GM19239 (cell line): ENCODE measurements around the gene TOE1.
"Not testable (repeated sequence)": the region's sequence is repeated elsewhere in the genome, so short reads cannot be mapped to it uniquely, and the experiment has no call there.

Experiments
- DNase-seq: peaks from one replicate; pipeline ENCODE4 v3.0.0; 2011; ENCODE audit warnings: low spot score; ENCODE audit not compliant: insufficient read length
- FAIRE-seq: peaks from 2 replicates; lab custom pipeline; 2011; peaks lifted over from hg19 to GRCh38; lab: Jason Lieb, UNC

TOE1 gene

DNA sequence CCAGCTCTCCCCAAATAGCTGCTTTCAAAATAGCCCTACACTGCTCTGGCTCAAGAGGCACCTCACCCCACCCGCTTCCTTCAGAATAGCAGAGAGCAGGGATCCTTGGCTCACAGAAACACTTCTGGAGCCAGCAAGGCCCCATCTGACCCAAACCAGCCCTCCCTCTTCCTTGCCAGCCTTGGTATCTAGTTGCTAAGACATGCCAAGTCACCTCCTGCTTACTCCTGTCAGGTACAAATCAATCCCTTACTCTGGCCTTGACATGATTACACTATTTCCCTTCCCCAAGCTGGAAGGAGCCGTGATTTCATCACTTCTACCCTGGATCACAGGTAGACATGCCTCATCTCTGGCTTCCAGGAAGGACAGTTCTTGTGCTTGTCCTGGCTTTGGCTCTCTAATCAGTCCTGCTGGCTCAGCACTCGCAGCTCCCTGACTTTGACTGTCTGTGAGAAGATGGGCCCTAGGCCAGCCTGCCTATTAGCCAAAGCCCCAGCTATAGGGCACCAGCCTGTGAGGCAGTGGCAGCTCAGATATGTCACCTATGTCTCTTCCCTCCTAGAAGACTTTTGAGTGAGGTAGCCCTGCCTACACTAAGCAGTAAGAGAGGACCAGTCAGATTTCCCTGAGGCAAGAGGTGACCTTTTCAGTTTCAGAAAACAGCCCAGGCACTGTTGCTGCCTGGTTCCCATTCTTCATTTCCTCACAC, 9.2 kb downstream of the TOE1 start:
- DNase-seq, result no peak
- no peak for FAIRE-seq

GRCh38 chr1:45351508-45351907, 11.5 kb downstream of the TOE1 start:
- FAIRE-seq (no peak), DNase-seq (no peak)

- DNase-seq (no peak), FAIRE-seq (no peak)
Measured at GRCh38 chr1:45353685-45354084, 13.7 kb downstream of the TOE1 start.

DNA sequence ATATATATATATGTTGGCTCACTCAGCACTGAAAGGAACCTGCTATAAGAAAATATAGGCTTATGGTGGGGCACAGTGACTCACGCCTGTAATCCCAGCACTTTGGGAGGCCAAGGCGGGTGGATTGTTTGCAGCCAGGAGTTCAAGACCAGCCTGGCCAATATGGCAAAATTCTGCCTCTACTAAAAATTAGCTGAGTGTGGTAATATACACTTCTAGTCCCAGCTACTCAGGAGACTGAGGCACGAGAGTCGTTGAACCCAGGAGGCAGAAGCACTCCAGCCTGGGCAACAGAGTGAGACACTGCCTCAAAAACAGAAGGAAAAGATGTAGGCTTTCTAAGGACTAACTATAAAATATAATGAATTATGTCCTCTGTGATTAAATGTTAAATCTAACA, 14.9 kb downstream of the TOE1 start:
- FAIRE-seq (no peak), DNase-seq (no peak)

- FAIRE-seq (no peak), DNase-seq (no peak)
Measured at GRCh38 chr1:45355683-45356082, 15.7 kb downstream of the TOE1 start.

DNA sequence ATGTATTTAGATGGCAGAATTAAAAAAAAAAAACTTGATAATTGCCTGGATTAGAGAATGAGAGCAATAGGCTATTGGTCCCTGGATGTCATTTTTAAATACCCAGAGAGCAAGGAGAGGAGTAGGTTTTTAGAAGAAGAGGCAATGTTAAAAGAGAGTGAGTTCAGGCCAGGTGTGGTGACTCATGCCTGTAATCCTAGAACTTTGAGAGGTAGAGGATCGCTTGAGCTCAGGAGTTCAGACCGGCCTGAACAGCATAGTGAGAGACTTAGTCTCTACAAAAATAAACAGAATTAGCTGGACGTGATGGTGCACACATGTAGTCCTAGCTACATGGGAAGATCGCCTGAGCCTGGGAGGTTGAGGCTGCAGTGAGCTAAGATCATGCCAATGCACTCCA, 16.2 kb downstream of the TOE1 start:
- FAIRE-seq, result no peak
- no peak for DNase-seq

DNA sequence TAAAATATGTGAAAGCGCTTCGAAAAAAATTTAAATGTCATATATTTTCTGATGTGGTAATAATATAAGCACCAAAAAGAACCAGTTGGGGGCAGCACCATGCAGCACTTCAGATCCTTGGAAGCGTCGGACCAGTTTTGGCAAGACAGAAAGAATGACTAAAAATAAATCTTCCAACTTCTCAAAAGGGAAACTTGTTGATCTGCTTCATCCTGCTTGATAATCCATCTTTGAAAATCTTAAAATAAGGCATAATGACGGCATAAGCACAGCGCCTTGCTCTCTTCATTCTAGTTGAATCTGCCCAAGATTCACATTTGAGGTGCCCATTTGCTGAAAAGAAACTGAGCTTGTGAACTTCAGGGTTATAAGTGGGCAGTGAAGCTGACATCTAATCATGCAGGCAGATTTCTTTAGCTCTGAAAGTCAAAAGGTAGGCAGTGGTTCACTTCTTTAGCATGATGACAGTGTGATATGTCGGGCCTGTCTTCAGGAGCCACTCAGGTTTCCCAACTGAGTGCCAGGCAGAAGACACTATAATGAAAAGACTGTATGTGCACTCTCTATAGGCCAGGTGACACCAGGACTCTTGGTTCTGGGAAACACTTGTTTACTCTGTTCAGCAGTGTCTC, 20.0 kb downstream of the TOE1 start:
- DNase-seq (no peak), FAIRE-seq (peak; percentile 85)

GRCh38 chr1:45360981-45361380, 21.0 kb downstream of the TOE1 start:
- FAIRE-seq, DNase-seq: not testable (repeated sequence)

DNA sequence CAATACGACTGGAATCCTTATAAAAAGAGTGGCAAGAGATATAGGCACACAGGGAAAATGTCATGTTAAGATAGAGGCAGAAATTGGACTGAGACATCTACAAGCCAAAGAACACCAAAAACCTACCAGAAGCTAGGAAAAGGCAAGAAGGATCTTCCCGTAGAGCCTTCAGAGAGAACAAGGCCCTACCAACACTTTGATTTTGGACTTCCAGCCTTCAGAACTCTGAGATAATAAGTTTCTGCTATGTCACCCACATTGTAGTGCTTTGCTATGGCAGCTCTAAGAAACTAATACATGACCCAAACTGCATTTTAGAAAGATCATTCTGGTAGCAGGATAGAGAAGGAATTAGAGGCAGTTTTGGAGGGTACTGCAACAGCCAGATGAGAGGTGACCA, 24.3 kb downstream of the TOE1 start:
- FAIRE-seq (no peak), DNase-seq (no peak)

DNA sequence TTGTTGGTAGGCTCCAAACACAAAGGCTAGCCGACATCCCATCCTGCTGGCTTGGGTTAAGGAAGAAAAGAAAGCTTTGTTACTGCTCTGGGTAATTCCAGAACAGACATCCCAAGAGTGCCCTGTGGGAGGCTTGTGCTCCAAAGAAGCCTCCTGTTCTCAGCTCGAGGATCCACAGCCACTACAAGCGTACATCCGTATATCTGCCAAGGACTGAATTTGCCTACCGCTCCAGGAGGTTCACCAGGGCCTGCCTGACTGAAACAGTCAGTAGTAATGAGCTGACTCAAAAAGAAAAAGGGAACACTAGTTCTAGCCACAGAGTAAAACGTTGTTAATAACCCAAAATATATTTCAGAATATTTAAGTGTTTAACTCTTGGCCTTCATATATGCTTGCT, 25.1 kb downstream of the TOE1 start:
- DNase-seq (no peak), FAIRE-seq (peak; percentile 82)

DNA sequence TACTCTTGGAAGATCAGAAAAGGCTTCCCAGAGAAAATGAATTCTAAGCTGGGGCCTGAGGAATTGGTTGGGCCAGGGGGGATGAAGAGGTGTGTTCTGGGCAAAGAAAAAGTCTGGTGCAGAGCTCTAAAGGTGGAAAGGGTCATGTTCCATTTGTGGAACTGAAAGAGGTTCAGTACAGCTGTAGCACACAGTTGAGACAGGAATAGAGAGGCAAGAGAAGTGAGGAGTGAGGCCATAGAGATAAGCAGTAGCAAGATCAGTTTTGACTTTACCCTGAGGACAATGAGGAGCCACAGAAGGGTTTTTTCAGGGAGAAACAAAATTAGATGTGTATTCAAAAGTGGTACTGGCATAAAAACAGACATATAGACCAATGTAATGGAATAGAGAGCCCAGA, 30.6 kb downstream of the TOE1 start:
- no peak for DNase-seq
- FAIRE-seq, result peak; percentile 85

DNA sequence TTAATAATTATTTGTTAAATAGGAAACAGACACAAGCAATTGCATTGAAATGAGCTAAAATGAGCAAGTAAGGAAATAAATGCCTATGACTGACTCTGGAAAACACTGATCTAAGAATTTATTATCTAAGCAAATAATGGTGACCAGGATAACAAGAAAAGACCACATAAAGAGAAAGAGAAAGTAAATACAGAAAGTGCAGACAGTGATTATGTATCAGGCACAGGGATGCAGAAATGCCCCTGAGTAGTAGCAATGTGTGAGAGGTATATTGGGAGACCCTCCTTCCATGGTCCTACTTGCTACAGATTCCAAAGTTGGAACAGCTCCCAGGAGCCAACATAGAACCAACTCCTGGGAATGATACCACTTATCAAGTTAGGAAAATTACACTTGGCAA, 33.6 kb downstream of the TOE1 start:
- no peak for DNase-seq
- FAIRE-seq, result peak; percentile 69

GRCh38 chr1:45375104-45376090, 35.4 kb downstream of the TOE1 start:
- no peak for DNase-seq

DNA sequence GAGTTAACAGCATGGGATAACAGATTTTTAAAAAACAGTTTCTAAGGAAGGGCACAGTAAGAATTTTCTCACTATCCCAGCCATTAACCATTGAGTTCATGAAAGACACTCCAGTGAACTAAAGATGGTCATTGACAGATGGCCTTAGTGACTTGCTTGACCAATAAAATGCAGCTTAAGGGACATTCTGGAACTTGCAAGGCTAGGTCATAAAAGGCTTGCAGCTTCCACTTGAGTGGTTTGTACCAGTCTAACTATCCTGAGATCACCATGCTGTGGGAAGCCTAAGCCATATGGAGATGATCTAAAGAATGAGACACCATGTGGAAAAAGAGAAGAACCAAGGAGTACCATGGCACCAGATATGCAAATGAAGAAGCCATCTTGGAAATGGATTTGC, 38.2 kb downstream of the TOE1 start:
- FAIRE-seq, result no peak

More at GRCh38 chr1:45375104-45376090, 35.4 kb downstream of the TOE1 start:
- peak; percentile 78 for FAIRE-seq

GRCh38 chr1:45379524-45379923, 39.6 kb downstream of the TOE1 start:
- no peak for FAIRE-seq

More for the DNA sequence above, 38.2 kb downstream of the TOE1 start:
- DNase-seq, result no peak

DNA sequence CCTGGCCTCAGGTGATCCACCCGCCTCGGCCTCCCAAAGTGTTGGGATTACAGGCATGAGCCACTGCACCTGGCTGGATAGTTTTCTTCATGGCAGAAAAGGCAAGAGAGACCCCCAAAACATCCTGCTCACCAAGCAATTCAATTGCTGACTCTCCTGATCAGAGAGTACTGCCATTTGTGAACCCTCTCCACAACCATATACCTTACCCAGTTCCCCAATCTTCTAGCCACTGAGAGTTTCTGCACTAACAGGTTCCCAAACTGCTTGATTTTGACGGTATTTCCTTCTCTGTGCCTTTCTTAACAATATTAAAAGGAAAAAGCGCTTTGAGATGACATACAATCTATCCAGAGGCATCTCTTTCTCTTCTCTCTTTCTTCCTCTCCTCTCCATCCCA, 40.2 kb downstream of the TOE1 start:
- no peak for DNase-seq
- no peak for FAIRE-seq

More at GRCh38 chr1:45379524-45379923, 39.6 kb downstream of the TOE1 start:
- DNase-seq, result no peak

DNA sequence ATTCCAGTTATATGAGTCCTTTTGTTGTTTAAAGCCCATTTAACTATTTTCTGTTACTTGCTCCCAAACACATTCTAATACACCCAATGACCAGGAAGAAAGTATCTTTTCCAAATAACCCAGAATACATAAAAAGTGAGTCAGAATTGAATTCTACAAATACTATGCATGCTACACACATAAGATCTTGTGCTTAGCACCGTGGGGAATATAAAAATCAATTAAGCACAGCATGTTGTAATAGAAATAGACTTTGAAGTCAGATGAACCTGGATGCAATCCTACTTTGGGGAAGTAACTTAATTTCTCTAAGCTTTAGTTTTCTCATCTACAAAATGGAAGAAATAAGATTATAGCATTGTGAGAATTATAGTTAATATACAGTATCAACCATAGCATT, 40.8 kb downstream of the TOE1 start:
- DNase-seq, result no peak
- no peak for FAIRE-seq

DNA sequence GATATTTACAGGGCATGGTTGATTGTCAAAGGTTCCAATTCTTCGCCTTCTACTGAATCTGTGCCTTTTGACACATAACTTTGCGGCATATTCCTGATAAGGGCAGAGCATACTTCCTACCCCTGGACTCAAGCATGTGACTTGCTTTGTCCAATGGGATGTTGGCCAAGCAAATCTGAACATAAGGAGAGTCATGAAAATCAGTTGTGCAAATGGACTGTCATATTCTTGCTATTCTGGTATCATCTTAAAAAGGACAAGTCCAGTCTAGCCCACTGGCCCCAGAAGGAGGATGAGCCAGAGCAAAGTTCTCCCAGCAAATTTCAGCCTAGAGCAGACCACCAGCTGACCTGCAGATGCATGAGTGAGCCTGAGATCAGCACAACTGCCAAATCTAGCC, 41.3 kb downstream of the TOE1 start:
- DNase-seq (no peak), FAIRE-seq (no peak)

DNA sequence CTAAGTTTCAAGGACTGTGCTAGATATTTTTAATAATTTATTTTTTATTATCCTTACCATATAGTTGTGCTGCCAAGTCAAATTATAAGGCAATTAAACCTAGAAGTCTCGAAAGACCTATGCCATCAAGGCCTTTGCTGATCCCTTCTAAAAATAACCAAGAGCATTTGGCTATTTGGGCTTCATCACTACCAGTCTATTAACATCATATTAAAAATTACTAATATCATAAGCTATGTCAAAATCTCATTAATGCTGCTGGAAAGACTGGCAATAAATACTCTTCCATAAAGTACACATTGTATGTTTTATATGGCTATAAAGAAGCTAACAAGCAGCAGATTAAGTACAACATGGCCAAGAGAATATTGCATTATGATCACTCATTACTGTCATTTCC, 43.2 kb downstream of the TOE1 start:
- DNase-seq (no peak), FAIRE-seq (no peak)

DNA sequence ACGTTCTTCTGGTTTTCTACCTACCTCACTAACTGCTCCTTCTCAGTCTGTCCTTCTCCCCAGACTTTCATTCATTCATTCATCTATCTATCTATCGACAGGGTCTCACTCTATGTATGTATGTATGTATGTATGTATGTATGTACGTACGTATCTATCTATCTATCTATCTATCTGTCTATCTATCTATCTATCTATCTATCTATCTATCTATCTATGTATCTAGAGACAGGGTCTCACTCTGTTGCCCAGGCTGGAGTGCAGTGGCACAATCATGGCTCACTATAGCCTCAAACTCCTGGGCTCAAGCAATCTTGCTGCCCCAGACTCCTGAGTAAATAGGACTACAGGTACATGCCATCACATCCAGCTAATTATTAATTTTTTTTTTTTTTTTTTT, 44.2 kb downstream of the TOE1 start:
- DNase-seq, FAIRE-seq: not testable (repeated sequence)

DNA sequence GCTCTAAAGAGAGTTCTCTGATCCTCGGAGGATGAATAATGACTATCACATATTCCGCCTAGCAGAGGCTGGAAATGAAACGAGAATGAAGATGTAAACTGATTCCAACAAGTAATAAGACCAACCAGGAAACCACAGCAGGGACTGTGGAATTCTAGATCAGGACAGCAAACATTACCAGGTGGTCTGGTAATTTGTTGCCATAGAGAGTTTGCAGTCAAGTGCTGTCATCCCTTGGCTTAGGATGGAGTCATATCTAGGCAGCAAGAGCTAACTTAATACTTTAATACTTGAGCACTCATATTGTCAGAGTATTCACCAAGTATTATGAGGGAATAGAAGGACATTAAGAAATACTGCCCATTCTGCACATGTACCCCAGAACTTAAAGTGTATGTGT, 45.3 kb downstream of the TOE1 start:
- FAIRE-seq (no peak), DNase-seq (no peak)
